Right lobe of liver (tissue), 4 donors: ENCODE data around the gene NRP2.

Experiments used
- CTCF ChIP-seq, 4 donors: fragments of 200-600 bp in 3 of 4; fragments of 450-650 bp in 1 of 4; IDR thresholded peaks; one replicate each; pipeline versions ENCODE4 v1.5.1 to v1.8.0; 2016 to 2022; ENCODE audit warnings: antibody characterized with exemption in 4 of 4, mild to moderate bottlenecking in 2 of 4
- POLR2A ChIP-seq: fragments of 450-650 bp; IDR thresholded peaks from one replicate; pipeline ENCODE4 v1.6.1; 2017; ENCODE audit warnings: antibody characterized with exemption, mild to moderate bottlenecking
- donor health status: DM: no; HTN: no; CAD: no.
- donor health status: DM: no; HTN: no; CAD: no.
- donor health status: DM: no; HTN: yes; CAD: no.

DNA sequence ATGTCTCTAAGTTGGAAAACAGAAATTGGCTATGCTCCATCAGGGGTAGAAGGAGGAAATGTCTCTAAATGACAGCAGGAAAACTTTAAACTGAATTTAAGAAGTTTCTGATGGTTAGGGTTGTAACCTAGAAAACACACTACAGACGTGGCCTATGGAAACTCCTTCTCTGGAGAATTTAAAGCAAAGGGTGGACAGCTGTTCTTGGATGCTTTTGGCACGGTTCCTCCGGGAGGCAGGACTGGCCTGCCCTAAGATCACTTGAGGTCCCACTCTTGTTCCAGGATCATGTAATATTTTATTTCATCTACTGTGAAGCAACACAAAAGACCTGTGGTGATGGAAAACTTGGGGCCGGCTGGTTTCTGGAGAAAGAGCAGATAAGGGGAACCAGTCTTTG lies 77.0 kb downstream of the NRP2 start:
- TF ChIP-seq CTCF (IDR thresholded peaks at IDR 0.05) (no peak), POLR2A (no peak)
